Mucosa of descending colon (tissue), 3 donors: ENCODE data around the gene ANKRD44. TPM values are rescaled to one million over a fixed set of nuclear protein-coding genes. Genes with fewer than 3 reads are reported as not detected.

ENCODE experiments used
- ATAC-seq: fragments of 200-7000 bp; cut with Tn5 transposase; one replicate; pipeline ENCODE4 v1.9.1; 2020; ENCODE audit warnings: mild to moderate bottlenecking, moderate library complexity
- DNase-seq, 3 donors: peaks; one replicate each; pipeline ENCODE4 v3.0.0-alpha.2; 2020
- H3K36me3 ChIP-seq: fragments of 200-600 bp; one replicate; pipeline ENCODE4 v1.8.0; 2021; ENCODE audit warnings: low read depth, mild to moderate bottlenecking
- H3K4me1 ChIP-seq: fragments of 200-600 bp; one replicate; pipeline ENCODE4 v1.8.0; 2021; ENCODE audit warnings: low read depth, mild to moderate bottlenecking
- H3K4me3 ChIP-seq: fragments of 200-600 bp; one replicate; pipeline ENCODE4 v1.8.0; 2021; ENCODE audit warnings: mild to moderate bottlenecking
- H3K9me3 ChIP-seq: fragments of 200-600 bp; one replicate; pipeline ENCODE4 v1.8.0; 2021; ENCODE audit warnings: mild to moderate bottlenecking
- CTCF ChIP-seq: fragments of 200-600 bp; IDR thresholded peaks from one replicate; pipeline ENCODE4 v1.8.0; 2022; ENCODE audit warnings: antibody characterized with exemption, mild to moderate bottlenecking
- intact Hi-C, 2 donors: fragments of 100-400 bp; cut with DNase I in 1 of 2; cut with micrococcal nuclease in 1 of 2; formaldehyde crosslinking; loops; one replicate each; pipeline versions ENCODE4 v1.11.0 to v1.11.1; 2022; cut with DNase I, micrococcal nuclease
- total RNA-seq, 3 donors: library from RNA; stranded (reverse); fragmentation: NEBNext Ultra II Directional in 2 of 3; extraction: Animal tissue kit (Norgen Biotek cat#: 25700) in 2 of 3; gene quantifications; one replicate each; pipeline versions ENCODE4 v1.2.1 to v1.2.4, GENCODE V29; 2021 to 2023
- donor health status: DM: no; HTN: no; CAD: no; lungs with moderate emphysema.
- donor health status: DM: no; HTN: no; CAD: no.
- donor health status: DM: no; HTN: yes; CAD: no.

The ANKRD44 gene
- total RNA-seq, 3 donors from 2014 or later, result 9.7 to 25.7 (median 13.7) TPM

- DNase-seq (no peak), ATAC-seq (no peak)
- intact Hi-C loops, result no loop called here
- Histone ChIP-seq H3K36me3 (no peaks in the 10 kb centered on the region), H3K9me3 (no peaks in the 10 kb centered on the region), H3K4me1 (no peaks in the 10 kb centered on the region), H3K4me3 (no peak overlapping the region)
- no peak for TF ChIP-seq CTCF
These were observed 73.8 kb downstream of the ANKRD44 start for GRCh38 chr2:197236816-197237215.

GRCh38 chr2:197236159-197236558, 74.4 kb downstream of the ANKRD44 start:
- no peak for TF ChIP-seq CTCF
- Histone ChIP-seq H3K4me3 (no peak overlapping the region), H3K4me1 (no peaks in the 10 kb centered on the region), H3K9me3 (no peaks in the 10 kb centered on the region), H3K36me3 (no peaks in the 10 kb centered on the region)
- intact Hi-C loops, result no loop called here
- ATAC-seq (no peak), DNase-seq (no peak)

- TF ChIP-seq CTCF, result no peak
- DNase-seq (no peak), ATAC-seq (no peak)
- H3K4me3 ChIP-seq, result no peak overlapping the region
- no peaks in the 10 kb centered on the region for H3K9me3 ChIP-seq
- no peaks in the 10 kb centered on the region for H3K36me3 ChIP-seq
- no peaks in the 10 kb centered on the region for H3K4me1 ChIP-seq
- intact Hi-C loops, result no loop called here
These were observed 74.9 kb downstream of the ANKRD44 start for GRCh38 chr2:197235711-197236110.

DNA sequence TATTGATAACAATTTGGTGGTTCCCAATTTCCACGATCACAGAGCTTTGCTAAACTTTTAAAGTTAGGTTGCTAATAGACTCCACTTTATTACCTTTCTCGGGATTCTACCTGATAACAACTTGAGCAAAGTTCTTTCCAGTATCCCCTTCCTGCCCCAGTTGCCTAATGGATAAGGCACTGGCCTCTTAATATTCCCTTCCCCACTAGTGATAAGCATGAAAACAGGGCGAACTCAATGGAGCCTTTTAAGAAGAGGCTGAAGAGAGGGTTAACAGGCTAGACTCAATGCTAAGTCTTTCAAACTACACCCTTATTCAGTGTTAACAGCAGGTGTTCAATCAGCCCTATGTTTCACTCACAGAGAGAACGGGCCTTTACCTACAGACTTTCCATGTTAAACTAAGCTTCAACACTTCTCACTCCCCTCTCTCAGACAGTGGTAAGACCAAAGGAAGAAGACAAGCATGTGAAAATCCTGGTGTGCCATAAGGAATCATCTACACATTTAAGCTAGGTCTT, 75.8 kb downstream of the ANKRD44 start:
- Histone ChIP-seq H3K4me3 (no peak overlapping the region), H3K4me1 (no peaks in the 10 kb centered on the region), H3K36me3 (no peaks in the 10 kb centered on the region), H3K9me3 (no peaks in the 10 kb centered on the region)
- ATAC-seq (no peak), DNase-seq (no peak)
- intact Hi-C loops, result no loop called here
- no peak for TF ChIP-seq CTCF

GRCh38 chr2:197233473-197233872, 77.1 kb downstream of the ANKRD44 start:
- no peak for TF ChIP-seq CTCF
- Histone ChIP-seq H3K9me3 (no peaks in the 10 kb centered on the region), H3K4me1 (no peaks in the 10 kb centered on the region), H3K4me3 (no peak overlapping the region), H3K36me3 (no peaks in the 10 kb centered on the region)
- ATAC-seq, result no peak
- intact Hi-C loops, result no loop called here
- no peak for DNase-seq

DNA sequence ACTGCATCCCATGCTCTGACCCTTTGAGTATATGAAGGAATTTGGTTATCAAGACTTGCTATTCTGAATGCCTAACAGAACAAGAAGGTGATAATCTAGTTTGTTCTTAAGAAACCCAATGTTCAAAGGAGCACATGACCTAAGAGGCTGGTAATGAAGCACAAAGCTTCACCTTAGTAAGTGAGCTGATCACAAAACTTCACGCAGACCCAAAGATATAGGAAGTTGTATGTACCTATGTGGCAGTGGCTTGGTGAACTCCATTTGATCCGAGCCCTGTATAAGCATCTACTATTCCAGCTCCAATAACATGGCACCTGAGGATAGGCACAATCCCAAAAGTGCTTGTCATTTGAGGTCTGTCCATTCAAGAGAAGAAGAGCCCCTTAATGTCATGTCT, 78.6 kb downstream of the ANKRD44 start:
- Histone ChIP-seq H3K4me3 (no peak overlapping the region), H3K4me1 (no peaks in the 10 kb centered on the region), H3K9me3 (no peaks in the 10 kb centered on the region), H3K36me3 (no peaks in the 10 kb centered on the region)
- no peak for TF ChIP-seq CTCF
- intact Hi-C loops, result no loop called here
- no peak for DNase-seq
- ATAC-seq, result no peak
